SK-N-SH treated with all-trans-retinoic acid at 6 μM for 48 hours (cell line): ENCODE results near the gene PFKFB2.

Source experiments
- ARNTL ChIP-seq: fragments of 450-650 bp; formaldehyde crosslinking; IDR thresholded peaks from 2 replicates; pipeline ENCODE4 v1.5.0; 2020; ENCODE audit warnings: low read depth, mild to moderate bottlenecking, moderate library complexity, borderline replicate concordance
- BACH2 ChIP-seq: fragments of 250-450 bp; sonication (Bioruptor Pico); IDR thresholded peaks from 2 replicates; pipeline ENCODE4 v1.9.0; 2021; ENCODE audit warnings: mild to moderate bottlenecking, borderline replicate concordance
- CSDC2 ChIP-seq: fragments of 250-450 bp; sonication (Bioruptor Pico); IDR thresholded peaks from 2 replicates; pipeline ENCODE4 v1.5.0; 2020; ENCODE audit warnings: mild to moderate bottlenecking, moderate library complexity
- ESRRG ChIP-seq: fragments of 250-450 bp; sonication (Bioruptor Pico); IDR thresholded peaks from 2 replicates; pipeline ENCODE4 v1.6.1; 2021; ENCODE audit warnings: mild to moderate bottlenecking
- OSR1 ChIP-seq: fragments of 250-450 bp; sonication (Bioruptor Pico); IDR thresholded peaks from 2 replicates; pipeline ENCODE4 v1.8.0; 2022; ENCODE audit warnings: moderate library complexity, mild to moderate bottlenecking, inconsistent platforms
- RARB ChIP-seq: fragments of 250-450 bp; sonication (Bioruptor Pico); IDR thresholded peaks from 2 replicates; pipeline ENCODE4 v1.8.0; 2021; ENCODE audit warnings: mild to moderate bottlenecking, moderate library complexity
- SNAI2 ChIP-seq: fragments of 250-450 bp; sonication (Bioruptor Pico); IDR thresholded peaks from 2 replicates; pipeline ENCODE4 v1.5.0; 2020; ENCODE audit warnings: mild to moderate bottlenecking, moderate library complexity
- TCF4 ChIP-seq: fragments of 250-450 bp; sonication (Bioruptor Pico); IDR thresholded peaks from 2 replicates; pipeline ENCODE4 v1.8.0; 2021; ENCODE audit warnings: mild to moderate bottlenecking, moderate library complexity, borderline replicate concordance
- ZFP3 ChIP-seq: fragments of 250-450 bp; sonication (Bioruptor Pico); IDR thresholded peaks from 2 replicates; pipeline ENCODE4 v1.5.0; 2020; ENCODE audit warnings: mild to moderate bottlenecking, moderate library complexity
- ZFP30 ChIP-seq: fragments of 450-650 bp; formaldehyde crosslinking; IDR thresholded peaks from 2 replicates; pipeline ENCODE4 v1.5.0; 2022; ENCODE audit warnings: mild to moderate bottlenecking, moderate library complexity
- ZNF8 ChIP-seq: fragments of 450-650 bp; formaldehyde crosslinking; IDR thresholded peaks from 2 replicates; pipeline ENCODE4 v1.5.0; 2020; ENCODE audit warnings: mild to moderate bottlenecking, moderate library complexity
- TF ChIP-seq, protein P1 (sequence below): fragments of 250-450 bp; sonication (Bioruptor Pico); IDR thresholded peaks from 2 replicates; pipeline ENCODE4 v1.5.1; 2020; ENCODE audit warnings: low read depth, mild to moderate bottlenecking, moderate library complexity
- TF ChIP-seq, protein P2 (sequence below): fragments of 250-450 bp; sonication (Bioruptor Pico); IDR thresholded peaks from 2 replicates; pipeline ENCODE4 v1.8.0; 2020; ENCODE audit warnings: mild to moderate bottlenecking, moderate library complexity, borderline replicate concordance
- TF ChIP-seq, protein P3 (sequence below): fragments of 250-450 bp; sonication (Bioruptor Pico); IDR thresholded peaks from 2 replicates; pipeline ENCODE4 v1.8.0; 2021; ENCODE audit warnings: low read depth, mild to moderate bottlenecking, moderate library complexity, borderline replicate concordance

DNA sequence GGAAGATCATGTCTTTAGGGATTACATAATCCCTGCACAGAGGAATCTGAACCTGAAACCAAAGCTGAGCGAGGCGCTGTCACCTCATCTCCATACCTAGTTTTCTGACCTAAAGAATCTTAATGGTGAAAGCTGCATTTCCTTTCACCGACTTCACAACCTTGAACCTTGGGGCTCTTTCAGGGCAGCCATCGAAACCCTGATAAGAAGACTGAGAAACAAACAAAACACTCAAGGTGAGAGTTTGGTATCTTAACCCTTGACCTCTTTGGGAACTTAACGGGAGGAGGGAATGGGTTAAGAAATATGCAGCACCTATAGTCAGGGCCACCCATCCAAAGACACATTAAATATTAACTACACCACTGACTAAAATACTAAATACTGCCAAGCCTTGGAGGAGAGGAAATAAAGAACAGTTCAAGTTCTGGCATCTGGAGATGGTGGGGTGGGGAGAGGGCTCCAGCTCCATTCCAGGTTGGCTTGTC lies 22.5 kb upstream of the PFKFB2 start:
- TF ChIP-seq, protein P1, sequence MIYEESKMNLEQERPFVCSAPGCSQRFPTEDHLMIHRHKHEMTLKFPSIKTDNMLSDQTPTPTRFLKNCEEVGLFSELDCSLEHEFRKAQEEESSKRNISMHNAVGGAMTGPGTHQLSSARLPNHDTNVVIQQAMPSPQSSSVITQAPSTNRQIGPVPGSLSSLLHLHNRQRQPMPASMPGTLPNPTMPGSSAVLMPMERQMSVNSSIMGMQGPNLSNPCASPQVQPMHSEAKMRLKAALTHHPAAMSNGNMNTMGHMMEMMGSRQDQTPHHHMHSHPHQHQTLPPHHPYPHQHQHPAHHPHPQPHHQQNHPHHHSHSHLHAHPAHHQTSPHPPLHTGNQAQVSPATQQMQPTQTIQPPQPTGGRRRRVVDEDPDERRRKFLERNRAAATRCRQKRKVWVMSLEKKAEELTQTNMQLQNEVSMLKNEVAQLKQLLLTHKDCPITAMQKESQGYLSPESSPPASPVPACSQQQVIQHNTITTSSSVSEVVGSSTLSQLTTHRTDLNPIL (CRISPR knock-in tag): no peak
- TF ChIP-seq ARNTL (CRISPR knock-in tag) (no peak), CSDC2 (CRISPR knock-in tag) (no peak), RARB (CRISPR knock-in tag) (no peak), ZFP3 (CRISPR knock-in tag) (no peak), ZNF8 (CRISPR knock-in tag) (no peak), SNAI2 (CRISPR knock-in tag) (no peak), ESRRG (CRISPR knock-in tag) (no peak), TCF4 (no peak), OSR1 (no peak), ZFP30 (CRISPR knock-in tag) (no peak), BACH2 (CRISPR knock-in tag) (no peak)
- TF ChIP-seq, protein P2, sequence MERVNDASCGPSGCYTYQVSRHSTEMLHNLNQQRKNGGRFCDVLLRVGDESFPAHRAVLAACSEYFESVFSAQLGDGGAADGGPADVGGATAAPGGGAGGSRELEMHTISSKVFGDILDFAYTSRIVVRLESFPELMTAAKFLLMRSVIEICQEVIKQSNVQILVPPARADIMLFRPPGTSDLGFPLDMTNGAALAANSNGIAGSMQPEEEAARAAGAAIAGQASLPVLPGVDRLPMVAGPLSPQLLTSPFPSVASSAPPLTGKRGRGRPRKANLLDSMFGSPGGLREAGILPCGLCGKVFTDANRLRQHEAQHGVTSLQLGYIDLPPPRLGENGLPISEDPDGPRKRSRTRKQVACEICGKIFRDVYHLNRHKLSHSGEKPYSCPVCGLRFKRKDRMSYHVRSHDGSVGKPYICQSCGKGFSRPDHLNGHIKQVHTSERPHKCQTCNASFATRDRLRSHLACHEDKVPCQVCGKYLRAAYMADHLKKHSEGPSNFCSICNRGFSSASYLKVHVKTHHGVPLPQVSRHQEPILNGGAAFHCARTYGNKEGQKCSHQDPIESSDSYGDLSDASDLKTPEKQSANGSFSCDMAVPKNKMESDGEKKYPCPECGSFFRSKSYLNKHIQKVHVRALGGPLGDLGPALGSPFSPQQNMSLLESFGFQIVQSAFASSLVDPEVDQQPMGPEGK (CRISPR knock-in tag): no peak
- TF ChIP-seq, protein P3, sequence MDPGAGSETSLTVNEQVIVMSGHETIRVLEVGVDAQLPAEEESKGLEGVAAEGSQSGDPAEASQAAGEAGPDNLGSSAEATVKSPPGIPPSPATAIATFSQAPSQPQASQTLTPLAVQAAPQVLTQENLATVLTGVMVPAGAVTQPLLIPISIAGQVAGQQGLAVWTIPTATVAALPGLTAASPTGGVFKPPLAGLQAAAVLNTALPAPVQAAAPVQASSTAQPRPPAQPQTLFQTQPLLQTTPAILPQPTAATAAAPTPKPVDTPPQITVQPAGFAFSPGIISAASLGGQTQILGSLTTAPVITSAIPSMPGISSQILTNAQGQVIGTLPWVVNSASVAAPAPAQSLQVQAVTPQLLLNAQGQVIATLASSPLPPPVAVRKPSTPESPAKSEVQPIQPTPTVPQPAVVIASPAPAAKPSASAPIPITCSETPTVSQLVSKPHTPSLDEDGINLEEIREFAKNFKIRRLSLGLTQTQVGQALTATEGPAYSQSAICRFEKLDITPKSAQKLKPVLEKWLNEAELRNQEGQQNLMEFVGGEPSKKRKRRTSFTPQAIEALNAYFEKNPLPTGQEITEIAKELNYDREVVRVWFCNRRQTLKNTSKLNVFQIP (CRISPR knock-in tag): no peak
